ENCODE measurements around the gene STARD7.
"Not testable (repeated sequence)": the region's sequence is repeated elsewhere in the genome, so short reads cannot be mapped to it uniquely, and the experiment has no call there.

STARD7 gene

DNA sequence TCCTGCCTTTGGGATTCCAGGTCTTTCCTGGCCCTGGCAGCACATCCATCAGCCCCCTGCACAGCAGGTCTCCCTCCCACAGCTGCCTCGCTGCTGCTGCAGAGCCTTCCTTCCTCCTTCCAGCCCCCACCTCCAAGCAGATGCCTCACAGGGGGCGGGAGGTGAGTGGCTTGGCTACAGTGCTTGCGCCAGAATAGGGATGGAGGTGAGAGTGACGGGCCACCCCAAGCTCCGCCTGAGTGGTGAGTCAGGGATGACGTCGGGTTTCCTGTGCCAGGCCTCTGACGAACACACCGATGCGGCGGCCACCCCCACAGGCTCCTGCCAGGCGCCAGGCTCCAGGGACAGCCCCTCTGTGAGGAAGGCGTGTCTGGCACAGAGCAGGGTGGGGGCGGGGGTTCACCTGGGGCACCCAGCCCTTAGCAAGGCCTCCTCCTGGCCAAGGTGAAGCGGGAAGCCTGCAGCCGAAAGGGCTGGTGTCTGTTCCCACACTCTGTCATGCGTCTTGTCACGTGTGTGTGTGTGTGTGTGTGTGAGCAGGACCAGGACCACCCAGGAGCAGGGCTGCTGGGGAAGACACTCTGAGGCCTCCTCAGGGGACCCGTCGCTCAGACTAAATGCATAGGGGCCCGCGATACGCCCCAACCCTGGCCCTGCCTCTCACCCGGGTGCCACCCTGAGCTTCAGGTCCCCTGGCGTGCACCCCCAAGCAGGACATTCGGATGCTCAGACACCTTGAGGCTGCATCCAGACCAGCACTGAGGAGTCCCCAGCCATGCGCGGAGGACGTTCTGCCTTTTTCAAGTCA, 60.0 kb downstream of the STARD7 start:
- DNase-seq (ENCODE audit: low read depth), result peak; percentile 92

DNA sequence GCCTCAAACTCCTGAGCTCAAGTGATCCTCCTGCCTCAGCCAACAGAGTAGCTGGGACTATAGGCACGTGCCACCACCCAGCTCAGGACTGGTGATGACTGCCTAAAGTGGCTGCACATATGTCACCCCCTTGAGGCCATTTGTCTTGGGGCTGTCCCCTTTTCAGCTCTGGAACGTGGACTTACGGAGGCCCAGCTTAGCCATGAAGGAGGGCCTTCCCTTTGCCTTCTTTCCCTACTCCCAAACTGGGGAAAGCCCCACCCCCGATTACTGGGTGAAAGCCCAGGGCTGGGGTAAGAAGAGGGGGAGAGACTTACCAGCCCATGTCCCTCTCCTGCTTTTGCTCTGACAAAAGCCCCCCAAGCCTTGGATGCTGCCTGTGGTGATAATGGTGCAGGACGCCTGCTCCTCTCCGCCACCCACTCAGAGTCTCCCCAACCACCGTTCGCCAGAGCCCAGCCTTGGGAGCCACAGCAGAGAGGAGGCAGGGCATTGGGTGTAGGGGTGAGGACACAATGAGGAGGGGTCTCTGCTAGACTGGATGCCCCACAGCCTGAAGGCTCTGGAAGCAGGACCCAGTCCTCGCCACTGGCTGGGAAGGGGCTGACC, 60.9 kb downstream of the STARD7 start:
- DNase-seq (ENCODE audit: low read depth), result no peak

DNA sequence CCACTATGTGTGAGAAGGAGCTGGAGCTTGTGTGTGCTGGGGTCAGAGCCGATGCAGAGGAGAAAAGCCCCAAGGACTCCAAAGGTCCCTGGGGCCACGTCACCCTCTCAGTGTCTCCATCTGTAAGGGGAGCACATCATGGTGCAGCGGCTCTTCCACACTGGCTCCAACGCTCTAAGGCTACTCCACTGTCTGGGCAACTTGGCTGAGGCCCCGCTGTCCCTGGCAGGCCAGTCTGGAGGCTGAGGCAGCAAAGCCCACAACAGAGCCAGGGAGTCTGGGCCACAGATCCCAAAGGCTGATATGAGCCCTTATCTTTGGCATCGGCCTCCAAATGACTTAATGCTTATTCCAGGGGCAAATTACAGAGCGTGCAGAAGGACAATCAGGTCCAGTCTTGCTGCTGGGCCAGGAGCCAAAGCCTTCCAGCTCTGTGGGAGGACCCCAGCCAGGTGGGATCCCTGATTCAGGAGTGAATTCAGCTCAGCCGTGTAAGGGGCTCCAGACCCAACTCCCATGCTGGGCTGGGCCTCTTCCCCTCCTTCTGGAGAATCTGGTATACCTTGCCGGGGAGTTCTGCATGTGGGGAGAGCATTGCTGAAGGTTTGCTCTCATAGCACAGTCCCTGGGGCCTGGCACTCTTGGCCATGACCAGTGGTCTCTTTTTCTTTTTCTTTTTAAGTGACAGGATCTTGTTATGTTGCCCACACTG, 61.6 kb downstream of the STARD7 start:
- DNase-seq (ENCODE audit: low read depth), result peak; percentile 33

DNA sequence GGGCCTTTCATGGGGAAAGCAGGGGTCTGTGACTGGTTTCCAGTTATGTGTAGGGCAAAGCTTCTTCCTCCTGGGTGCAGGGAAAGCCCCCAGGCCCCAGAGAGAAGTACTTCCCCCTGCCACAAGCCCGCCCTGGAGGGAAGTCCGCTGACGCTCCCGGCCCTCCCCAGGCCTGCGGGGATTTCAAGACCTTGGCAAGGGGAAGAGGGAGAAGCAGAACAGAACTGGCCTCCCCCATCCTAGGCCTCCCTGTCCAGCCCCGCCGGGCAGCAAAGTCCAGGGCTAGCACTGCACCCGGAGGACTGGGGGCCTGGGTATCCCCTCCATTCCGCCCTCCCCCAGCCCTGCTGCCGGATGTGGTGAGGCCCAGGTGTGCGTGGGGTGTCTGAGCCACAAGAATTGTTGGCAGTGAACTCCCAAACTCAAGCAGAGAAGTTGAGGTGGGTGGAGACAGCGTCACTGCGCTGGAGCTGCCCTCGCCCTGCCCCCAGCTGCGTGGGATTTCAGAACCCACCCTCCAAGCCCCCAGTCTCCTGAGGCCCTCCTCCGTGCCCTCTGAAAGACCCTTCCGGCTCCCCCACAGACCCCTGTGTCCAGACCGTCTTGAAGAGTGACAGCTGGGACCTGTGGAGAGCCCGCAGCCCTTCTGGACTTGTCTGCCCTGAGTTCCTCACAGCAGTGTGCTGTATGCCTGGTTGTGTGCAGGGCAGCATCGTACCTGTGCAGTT, 62.3 kb downstream of the STARD7 start:
- DNase-seq (ENCODE audit: low read depth), result peak; percentile 34

DNA sequence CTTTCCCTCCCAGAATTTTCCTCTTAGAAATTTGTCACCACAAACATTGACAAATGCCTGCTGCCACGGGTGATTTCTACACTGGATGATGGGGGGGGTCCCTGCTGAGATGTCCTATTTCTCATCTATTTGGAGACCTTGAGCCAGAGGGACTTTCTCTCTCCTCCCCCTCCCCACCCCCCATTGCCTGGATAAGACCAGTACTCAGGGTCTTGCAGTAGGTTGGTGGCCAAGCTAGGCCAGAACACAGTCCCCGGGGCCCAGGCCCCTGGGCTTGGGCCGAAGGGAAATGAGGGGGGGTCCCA, 62.8 kb downstream of the STARD7 start:
- DNase-seq (ENCODE audit: low read depth), result no peak

DNA sequence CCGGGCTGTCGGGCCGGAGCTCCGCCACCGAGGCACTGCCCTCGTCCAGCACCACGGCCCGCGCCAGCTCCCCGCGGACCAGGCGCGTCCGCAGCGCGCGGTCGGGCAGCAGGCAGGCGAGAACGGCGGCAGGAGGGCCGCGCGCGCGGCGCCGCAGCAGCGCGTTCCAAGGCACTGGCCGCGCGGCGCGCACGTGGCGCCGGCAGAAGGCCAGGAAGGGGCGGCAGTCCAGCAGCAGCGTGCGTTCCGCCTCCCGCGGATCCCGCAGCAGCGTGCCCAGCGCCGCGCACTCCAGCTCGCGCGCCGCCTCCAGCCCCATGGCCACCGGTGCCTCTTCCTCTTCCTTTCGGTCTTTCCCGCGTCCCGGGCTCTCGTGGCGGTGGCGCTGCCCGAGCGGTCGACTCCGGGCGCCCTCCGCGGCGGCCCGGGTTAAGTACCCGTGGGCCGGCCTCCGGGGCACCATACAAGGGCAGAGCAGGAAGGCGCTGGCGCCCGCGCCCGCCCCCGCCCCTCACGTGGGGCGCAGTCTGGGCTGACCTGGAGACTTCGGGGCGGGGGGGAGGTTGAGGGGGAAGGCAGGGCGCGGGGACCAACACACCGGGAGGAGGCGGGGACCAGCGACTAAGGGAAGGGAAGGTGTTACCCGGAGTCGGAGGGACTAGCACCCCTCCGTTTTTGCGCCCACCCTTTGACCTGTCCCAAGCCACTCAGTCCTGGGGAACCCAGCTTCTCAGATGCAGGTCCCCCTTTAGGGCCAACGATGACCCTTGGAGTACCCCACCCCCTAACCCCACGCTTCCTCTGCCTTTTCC, 63.4 kb downstream of the STARD7 start, which contains the start of gene DUSP2:
Gene DUSP2 (minus strand): TSS at position 405 of the 812 bp plus-strand sequence. CDS start 86 bp downstream, at position 319.
- peak; percentile 59 for DNase-seq (ENCODE audit: low read depth)

DNA sequence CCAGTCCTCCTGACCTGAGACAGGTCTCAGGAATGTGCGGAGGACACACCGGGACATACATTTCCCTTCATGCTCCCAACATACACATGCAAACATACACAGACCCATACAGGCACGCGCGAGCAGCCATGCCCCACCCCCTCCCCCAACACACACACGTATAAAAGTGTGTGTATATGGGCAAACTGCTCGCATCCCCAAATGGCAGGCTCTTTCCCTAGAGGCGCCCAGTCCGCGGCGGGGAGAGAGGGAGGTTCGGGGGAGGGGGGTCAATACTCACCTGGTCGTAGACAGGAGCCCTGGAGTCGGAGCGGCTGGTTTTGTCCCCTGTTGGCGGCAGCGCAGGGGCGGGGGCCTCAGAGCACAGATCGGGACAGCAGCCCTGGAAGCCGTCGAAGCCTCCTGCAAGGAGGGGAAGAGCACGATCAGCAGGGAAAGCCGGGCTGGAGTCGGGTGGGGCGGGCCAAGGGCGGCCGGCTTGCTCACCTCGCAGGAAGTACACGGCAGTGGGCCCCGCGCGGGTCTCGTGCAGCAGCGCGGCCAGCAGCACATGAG, 64.1 kb downstream of the STARD7 start:
- DNase-seq (ENCODE audit: low read depth), result no peak

DNA sequence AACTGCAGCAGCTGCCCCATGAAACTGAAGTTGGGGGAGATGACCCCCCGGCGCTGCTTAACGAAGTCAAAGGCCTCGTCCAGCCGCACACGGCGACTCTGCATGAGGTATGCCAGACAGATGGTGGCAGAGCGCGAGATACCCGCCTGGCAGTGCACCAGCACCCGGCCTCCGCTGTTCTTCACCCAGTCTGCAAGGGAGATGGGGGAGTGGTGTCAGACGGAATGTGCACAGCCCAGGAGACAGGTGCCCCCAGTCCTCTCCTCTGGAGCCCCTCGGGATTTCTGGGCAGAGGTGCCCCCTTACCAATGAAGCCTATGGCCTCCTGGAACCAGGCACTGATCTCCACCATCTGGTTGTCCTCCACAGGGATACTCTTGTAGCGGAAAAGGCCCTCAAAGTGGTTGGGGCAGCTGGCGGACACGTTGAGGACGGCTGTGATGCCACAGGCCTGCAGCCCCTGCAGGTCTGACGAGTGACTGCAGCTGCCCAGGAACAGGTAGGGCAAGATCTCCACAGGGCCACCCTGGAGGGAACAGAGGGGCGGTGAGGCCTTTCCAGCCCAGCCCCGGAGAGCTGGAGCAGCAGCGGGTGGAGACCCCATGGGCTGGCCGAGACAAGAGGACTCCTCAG, 64.7 kb downstream of the STARD7 start:
- no peak for DNase-seq (ENCODE audit: low read depth)

DNA sequence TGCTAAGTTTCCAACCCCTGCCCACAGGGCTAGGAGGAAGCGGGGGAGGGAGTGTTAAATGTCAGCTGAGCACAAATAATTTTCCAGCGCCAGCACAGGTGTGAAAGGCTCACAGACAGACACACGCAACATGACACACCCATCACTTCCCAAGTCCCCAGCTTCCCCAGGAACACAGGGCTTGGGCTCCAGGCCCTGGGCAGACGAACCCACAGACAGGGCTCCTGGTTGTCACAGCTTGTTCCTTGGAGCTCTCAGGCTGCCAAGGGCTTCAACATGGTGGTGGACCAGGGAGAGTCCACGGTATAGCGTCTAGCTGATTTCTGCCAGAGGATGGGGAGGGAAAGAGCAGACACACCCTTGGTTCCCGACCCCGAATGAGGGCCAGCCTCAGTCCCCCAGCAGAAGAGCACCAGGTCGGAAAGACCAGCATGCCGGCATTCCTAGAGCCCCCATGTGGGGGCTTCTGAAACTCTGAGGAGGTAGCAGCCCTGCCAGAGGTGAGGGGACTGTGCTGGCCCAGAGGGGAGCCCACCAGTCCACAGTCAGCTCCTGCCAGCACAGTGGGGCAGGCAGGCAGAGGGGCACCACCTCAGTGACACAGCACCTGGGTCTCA, 65.3 kb downstream of the STARD7 start:
- no peak for DNase-seq (ENCODE audit: low read depth)

DNA sequence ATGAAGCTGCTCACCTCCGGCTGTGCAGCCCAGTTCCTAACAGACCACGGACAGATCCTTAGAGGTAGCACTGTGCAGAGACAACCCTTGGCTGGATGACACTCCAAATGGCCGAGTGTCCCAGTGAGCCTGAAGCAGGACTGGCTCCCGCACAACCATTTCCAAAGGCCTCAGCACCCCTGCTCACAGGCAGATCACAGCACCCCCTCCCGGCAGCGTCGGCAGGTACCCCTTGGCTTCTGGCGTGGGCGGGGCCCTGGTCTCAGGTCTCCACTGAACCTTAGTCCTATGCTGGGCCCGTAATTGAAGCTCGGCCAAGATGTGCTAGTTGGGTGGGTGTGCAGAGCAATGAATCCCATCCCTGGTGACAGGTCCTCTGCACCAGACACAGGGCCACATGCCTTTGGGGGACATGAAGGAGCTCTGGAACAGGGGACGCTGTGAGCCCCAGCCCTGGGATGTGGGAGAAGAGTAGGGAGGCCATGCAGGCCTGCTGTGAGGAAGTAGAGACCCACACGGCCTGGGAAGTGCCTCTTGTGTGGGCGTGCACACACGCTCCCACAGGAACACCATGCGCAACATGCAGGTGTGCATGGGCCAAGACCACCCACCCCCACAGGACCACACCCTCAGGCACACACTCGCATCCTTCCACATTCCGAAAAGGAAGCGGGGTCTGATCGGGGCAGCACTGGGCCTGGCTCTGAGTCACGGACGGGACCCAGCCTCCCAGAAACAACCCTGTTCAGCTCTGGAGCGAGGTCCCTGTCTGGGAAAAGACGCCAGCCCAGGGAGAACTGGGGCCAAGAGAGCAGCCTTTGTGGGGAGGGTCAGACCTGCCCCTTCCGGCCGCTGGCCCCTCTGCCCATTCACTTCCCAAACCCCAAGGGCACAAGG, 66.2 kb downstream of the STARD7 start:
- DNase-seq (ENCODE audit: low read depth), result no peak

DNA sequence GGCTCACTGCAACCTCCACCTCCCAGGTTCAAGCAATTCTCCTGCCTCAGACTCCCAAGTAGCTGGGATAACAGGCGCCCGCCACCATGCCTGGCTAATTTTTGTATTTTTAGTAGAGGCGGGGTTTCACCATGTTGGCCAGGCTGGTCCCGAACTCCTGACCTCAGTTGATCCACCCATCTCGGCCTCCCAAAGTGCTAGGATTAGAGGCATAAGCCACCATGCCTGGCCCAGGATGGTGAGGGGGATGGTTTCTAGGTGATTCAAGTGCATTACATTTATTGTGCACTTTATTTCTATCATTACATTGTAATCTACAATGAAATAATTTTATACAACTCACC, 67.0 kb downstream of the STARD7 start:
- not testable (repeated sequence) for DNase-seq (ENCODE audit: low read depth)

DNA sequence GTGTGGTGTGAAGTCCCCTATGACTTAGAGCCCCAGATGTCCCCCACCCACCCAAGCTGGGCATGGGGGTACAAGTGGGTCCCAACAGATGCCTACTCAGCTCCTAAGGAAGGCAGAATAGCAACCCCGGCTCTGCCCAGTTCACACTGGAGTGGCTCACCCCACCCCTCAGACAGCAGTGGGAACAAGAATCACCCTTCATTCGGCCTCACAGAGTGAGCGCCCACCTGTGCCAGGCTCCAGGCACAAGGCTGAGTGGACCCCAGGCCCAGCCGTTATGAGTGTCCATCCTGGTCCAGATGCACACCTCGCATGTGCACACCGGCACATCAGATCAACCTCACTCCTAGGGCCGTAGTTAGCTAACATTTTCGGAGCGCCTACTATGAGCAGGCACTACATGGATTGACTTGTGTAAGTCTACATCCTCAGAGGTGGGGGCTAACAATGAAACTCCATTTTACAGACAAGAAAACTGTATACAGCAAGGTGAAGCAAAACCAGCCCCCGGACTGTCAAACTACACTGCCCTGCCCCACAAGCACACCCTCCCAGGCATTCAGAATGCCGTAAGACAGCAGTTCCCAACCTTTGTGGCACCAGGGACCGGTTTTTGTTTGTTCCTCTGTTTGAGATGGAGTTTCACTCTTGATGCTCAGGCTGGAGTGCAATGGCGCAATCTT, 67.5 kb downstream of the STARD7 start:
- DNase-seq (ENCODE audit: low read depth), result no peak

DNA sequence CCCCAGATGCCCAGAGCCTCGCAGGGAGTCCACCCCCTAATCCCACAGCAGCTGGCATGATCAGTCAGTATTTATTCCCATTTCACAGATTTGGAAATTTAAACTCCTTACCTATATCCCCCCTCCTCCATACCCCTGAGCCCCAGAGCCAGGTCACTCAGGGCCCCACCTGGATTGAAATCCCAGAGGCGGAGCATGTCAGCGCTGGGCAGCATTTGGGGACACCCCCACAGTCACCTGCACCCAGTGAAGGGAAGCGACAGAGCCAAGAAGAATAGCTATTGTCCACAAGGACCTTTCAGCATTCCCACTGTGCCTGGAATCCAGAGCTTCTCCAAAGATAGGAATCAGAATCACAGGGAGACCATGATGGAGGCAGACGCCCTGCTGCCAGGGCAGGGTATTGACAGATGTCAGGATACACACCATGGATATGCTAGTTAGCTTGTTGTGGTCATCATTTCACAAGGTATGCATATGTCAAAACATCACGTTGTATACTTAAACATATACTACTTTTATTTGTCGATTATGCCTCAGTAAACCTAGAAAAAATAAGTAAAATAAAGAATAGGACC, 69.4 kb downstream of the STARD7 start:
- DNase-seq (ENCODE audit: low read depth), result no peak

DNA sequence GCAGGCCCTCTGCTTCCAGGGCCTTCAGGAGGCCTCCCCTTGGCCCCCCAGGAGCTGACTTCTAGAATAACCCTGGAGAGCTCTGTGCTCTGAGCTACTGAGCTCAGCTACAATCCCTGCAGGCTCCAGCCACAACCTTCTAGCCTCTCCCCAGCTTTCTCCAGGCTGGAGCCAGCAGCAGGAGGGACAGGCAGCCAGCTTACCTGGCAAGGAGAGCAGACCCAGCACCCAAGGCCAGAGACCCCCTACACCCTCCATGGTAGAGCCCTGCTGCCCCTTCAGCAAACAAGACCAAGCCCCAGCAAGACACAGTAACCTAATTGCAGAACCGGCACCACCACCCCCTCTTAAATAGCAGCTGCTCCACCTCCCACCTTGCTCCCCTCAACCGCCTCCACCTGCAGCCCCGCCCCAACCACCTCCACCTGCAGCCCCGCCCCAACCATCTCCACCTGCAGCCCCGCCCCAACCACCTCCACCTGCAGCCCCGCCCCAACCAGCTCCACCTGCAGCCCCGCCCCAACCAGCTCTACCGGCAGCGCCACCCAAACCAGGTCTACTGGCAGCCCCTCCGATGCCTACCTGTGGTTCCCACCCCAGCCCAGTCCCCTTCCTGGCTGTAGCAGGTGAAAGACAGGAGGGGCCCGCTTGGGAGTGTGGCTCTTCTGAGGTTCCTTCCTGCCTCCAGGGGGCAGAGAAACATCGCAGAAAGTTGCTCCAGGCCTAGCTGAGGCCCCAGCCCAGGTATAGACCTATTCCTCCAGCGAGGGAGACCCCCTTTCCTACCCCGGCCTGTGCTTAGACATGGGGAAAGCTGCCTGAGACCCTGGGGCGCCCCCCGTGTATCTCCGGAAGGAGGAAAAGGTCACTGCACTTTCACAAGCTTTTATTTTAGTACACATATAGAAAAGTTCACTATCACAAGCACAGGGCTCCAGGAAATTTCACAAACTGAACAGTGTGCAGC, 70.2 kb downstream of the STARD7 start, which contains the start of gene ASTL:
Gene ASTL (minus strand): TSS at position 324 of the 967 bp plus-strand sequence. CDS start 66 bp downstream, at position 258.
- DNase-seq (ENCODE audit: low read depth), result peak; percentile 21

DNA sequence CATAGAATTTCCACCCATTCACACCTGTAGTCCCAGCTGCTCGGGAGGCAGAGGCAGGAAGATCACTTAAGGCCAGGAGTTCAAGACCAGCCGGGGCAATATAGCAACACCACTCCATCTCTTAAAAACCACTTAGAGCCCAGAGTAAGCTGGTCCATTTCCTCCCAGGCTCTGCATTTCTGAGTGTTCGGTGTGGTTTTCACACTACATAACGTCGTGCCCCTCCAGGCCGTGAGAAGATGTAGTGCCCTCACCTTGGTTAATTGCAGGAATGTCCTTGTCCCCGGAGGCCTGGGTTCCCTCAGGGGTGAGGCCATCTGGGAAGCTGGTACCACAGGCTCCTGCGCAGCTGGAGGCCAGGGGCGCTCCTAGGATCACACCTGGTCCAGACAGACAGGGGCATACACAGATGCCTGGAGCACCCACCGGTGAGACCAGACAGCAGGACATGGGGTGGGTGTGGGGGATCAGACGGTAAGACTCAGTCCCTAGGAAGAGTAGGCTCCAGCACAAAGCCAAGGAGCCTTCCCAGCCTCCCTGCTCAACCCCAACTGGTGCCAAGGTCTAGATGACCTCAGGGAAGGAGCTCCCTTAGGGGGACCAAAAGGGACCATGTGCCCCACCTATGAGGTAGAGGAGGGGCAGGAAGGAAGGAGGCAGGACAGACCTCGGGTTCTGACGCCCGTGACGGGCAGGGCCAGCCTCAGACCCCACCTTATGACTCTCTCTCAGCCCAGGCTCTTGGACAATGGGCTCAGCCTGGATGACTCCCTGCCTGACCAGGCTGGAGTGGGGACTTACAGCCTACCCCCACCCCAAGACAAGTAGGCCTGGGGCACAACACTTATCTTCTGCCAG, 71.1 kb downstream of the STARD7 start:
- no peak for DNase-seq (ENCODE audit: low read depth)

DNA sequence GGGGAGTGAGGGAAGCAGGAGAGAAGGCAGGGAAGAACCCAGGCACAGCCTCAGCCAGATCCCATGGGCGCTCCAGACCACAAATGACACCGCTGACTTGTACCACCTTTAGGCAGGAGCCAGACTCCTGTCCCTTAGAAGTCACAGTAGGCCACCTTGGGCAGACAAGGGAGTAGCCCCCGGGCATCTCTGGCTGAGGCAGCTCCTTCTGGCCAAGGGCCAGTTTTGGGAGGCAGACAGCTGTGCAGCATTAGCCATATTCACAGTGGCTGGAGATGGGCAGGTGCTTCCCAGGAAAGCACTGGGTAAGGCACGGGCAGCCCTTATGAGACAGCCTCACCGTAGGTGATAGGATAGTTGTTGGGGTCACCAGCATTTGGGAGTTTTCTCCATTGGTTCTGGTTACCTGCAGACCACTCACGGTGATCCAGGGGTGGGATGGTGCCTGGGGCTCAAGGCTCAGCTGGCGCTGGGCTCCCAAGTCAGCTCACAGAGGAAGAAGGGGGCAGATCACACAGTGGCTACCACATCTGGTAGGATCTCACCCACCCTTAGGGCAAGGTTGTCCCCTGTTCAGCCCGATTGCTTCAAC, 72.4 kb downstream of the STARD7 start:
- no peak for DNase-seq (ENCODE audit: low read depth)
